Kidney glomerular epithelial cell (primary cell): ENCODE measurements around the gene RTN4RL1.

Experiments
- DNase-seq: peaks from one replicate; lab custom pipeline; 2025; lab: John Stamatoyannopoulos, UW

RTN4RL1 gene

GRCh38 chr17:1977583-1978395 lies 47.3 kb downstream of the RTN4RL1 start:
- no peak for DNase-seq

GRCh38 chr17:1976683-1977064 lies 48.5 kb downstream of the RTN4RL1 start:
- no peak for DNase-seq

DNA sequence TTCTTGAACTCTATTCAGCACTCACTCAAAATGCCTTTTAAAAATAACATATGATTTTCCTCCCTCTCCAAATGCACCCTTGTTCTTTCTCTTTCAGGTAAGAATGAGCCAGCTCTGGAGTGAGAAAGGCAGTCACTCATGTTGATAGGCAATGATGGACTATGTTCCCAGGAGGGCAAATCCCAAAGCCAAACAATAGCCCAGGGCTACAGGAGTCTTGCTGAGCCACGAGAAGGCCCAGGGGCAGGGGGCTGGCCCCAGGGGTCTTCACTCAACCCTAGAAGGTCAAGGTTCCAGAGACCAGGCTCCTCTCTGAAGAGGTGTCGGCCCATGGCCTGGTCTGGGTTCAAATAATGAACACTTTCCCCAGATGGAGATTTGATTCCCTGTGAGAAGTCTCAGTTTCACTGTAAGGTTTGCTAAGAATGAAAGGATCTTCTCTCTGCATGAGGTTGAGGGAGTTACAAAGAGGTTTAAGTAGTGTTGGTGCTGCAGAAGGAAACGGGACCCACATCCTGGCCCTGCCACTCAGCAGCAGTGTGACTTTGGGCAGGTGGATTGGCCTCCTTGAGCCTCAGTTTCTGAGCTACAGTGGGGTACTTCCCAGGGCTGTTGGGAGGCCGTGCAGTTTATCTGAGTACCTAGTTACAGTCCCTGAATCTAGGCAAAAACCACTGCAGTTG lies 49.0 kb downstream of the RTN4RL1 start:
- DNase-seq, result no peak

DNA sequence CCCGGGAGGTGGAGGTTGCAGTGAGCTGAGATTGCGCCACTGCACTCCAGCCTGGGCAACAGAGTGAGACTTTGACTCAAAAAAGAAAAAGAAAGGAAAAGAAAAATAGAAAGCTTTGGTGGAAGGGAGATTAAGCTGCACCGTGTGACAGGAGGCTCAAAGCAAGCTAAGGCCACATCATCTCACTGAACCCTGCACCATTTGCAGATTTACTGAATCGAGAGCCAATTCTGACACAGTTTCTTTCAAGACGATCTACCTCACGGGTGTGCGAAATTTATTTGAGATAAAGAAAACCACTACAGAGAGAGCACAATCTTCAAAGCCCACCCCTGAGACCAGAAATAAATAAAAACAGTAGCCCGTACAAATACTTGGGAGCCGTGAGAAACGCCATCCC lies 49.6 kb downstream of the RTN4RL1 start:
- DNase-seq, result no peak

DNA sequence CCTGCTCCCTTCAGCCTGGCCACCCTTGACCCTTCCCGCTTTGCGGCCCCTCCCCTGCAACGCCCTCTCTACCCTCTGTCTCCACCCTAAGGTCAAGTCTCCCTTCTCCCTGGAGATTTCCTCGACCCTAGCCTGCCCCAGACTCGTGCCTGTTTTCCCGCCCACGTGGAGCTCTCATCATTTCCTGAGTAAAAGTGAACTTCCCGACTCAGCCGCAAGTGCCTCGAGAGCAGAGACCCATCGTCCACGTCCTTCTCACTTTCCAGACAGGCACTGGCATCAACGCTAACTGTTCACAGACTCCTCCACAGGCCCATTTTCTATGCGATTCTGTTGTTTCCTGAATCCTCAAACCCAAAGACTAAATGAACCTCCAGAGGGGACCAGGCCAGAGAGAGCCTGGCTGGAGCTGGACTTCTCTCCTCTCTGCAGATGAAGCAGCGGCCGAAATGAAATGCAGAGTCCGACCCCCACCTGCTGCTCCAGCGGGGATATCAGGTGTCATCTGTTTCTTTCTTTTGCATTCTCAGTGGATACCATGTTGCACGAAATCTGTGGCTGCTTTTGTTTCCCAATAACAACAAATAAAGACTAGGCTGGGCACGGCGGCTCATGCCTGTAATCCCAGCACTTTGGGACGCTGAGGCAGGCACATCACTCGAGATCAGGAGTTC lies 52.5 kb downstream of the RTN4RL1 start:
- no peak for DNase-seq

- DNase-seq, result no peak
Observed at GRCh38 chr17:1970843-1971384, 54.2 kb downstream of the RTN4RL1 start.

GRCh38 chr17:1969712-1970111 lies 55.4 kb downstream of the RTN4RL1 start:
- DNase-seq, result no peak

DNA sequence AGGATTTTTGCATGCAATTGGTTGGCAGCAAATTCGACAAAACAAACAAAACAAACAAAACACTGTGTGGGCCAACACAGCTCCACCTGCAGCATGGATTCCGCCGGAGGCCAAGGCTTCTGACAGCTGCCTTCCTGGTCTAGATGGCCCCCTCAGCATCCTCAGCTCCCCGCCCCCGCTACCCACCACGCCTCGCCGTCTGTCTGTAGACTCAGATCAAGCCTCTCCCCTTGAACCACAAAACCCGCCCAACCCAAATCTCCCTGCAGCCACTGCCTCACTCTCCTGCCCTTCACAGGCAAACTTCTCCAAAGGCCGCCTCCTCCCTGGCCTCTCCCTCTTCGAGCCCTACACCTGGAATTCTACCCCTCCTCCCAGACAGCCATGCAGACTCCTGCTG lies 57.9 kb downstream of the RTN4RL1 start:
- DNase-seq, result no peak

GRCh38 chr17:1966274-1967086 lies 58.7 kb downstream of the RTN4RL1 start:
- DNase-seq, result no peak

DNA sequence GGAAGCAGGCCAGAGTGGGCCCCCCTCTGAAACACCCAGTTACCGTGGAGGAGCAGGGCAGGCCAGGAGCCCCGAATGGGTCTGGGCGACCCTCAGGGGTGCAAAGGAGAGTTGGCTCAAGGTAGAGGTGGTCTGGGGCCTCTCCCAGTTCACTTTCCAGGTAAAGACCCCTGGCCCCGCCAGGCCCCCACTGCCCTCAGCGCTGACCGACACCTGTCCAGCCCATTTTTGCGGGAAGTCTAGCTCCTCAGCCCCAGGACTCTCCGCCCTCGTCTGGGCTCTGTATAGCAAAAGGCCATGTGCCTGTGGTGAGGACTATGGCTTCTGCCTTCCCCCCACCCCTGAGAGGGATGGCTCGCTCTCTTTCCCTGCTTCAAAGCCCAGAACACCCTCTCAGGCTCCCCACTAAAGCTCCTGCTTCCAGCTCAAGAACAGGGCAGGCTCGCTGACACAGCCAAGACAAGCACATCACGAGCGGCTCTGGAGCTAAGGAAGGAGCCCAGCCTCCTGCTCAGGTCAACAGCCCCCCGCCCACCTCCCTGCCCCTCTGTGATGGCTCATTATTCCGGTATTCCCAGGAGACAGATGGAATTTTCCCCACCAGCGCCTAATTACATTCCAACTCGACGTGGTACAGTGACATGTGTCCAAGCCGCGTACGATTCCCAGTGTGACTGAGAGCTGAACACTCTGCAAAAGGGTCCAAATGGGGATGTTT lies 59.4 kb downstream of the RTN4RL1 start:
- DNase-seq, result no peak

DNA sequence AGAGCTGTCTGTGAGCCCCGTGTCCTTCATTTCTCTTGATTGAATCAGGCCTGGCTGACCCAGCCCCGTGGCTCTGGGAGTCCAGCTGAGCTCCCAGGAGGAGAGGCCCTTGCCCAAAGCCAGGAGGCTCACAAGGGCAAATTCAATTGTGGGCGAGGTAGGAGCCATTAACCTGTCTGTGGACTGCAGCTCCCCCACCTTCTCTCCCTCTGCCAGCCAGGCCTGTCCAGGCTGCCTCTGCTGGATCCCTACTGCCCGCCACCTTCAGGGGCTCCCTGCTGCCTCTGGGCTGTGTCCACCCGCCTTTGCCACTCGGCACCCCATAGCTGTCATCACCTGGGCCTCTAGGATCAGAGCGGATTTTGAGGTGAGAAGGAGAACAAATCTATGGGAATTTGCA lies 61.9 kb downstream of the RTN4RL1 start:
- DNase-seq, result no peak

DNA sequence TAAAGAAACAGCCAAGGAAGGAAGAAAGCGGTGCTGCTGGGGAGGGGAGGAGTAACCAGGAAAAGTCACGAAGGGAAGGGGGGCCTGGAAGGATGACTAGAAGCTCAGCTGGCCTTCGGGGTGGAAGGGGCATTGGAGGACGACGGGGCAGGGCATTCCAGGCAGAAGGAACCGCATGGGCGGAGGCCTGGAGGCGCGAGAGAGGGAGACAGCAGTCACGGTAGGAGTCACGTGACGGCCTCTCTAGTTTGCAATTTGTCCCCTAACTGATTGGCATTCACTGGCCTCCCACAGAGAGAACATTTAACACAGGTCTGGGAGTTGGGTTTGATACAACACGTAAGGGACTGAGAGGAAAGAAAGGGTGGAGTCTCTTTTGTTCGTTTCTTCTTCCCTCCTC lies 63.9 kb downstream of the RTN4RL1 start:
- no peak for DNase-seq

DNA sequence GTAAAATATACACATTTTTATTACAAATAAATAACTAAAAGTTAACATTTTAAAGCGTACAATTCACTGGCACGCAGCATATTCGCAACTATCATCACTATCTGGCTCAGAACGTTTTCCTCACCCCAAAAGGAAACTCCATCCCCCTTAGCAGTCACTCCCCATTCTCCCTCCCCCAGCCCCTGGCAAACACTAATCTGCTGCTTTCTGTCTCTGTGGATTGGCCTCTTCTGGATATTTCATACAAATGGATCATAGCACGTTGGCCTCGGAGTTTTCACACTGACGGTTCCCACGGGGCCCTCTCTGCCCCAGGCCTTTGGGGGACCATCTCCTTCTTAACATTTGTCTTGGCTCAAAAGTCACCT lies 64.6 kb downstream of the RTN4RL1 start:
- no peak for DNase-seq

DNA sequence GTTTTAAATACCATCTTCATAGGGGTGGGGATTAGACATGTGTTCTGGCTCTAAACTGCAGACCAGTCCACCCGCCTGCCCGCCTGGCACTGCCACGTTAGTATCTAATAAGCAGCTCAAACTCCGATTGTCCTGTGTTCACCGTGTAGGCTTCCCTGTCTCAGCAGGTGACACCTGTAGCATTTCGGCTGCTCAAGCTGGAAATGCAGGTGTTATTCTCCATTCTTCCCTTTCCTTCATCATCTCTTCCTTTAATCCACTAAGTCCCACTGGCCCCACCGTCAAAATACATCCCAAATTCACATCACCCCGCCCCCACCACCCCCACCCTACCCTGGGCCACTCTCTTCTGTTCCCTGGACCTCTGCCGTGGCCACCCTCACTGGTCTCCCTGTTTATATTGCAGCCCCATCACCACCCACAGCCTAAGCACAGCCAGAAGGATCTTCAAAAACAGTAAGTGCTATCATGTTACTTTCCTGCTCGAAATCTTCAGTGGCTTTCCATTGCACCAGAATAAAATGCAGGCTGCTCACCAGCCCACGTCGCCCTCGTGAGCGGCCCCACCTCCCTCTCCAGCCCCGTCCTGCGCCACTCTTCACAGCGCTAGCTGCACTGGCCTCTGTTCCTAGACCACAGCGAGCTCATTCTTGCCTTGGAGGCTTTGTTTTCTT lies 65.1 kb downstream of the RTN4RL1 start:
- DNase-seq, result no peak

DNA sequence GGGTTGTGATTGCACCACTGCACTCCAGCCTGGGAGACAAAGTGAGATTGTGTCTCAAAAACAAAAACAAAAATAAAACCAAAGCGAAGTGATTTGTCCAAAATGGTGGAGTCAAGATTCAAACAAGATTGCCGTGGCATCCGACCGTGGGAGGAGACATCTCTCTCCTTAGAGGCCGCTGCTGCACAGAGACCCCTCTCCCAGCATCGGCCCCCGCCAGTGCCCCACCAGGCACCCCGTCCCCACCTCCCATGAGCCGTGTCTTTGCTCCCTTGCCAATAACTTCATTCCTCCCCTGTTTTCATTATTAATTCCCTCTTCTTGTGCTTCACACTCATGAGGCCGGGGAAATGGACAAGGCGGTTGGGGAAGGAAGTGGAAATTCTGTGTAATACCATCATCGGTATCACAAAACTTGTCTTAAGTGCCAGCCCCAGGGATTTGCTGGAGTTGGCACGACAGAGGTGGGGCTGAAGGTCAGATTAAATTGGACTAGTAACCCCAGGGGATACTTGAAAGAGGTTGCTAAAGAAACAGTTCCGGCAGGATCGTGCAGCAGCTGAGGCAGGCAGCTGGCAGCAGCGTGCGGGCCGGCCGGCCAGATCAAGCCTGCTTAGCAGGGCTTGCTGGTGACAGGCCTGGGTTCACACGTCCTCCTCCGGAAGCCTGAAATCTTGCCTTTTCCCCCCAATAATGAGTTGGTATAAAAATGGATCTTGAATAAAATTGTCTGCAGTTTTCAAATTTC lies 66.8 kb downstream of the RTN4RL1 start:
- no peak for DNase-seq

DNA sequence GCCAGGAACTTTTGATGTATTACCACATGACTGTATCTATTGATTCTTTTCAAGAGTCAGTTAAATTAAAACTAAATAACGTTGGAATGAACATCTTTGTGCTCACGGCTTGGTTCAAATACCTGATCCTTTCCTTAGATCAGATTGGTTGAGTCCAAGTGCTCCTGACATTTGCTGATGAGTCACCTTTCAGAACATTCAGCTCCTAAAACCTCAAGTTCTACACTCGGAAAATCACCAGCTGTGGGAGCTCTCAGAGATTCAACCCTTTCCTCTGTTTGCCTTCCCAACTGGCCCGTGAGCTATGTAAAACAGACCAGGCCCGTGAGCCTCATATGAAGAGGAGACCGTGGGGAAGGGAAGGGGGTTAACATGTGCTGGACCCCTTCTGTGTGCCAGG lies 68.1 kb downstream of the RTN4RL1 start:
- DNase-seq, result no peak

GRCh38 chr17:1956134-1956533 lies 69.0 kb downstream of the RTN4RL1 start:
- no peak for DNase-seq

DNA sequence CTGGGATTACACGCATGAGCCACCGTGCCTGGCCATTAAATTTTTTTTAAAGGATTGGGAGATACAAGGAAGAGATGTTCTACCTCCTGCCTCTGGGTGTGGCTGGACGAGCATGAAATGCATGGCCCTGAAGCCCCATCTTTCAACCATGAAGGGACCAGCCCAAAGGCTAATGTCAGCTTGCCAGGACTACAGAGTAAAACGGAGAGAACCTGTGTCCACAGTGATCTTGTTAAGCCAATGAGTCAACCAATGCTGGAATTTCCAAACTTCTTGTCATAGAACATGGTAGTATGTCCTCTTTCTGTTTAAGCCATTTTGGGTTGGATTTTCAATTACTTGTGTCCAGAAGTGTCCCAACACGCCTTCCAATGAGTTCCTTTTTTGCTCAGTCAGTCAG lies 71.3 kb downstream of the RTN4RL1 start:
- DNase-seq, result no peak

GRCh38 chr17:1951920-1952319 lies 73.2 kb downstream of the RTN4RL1 start:
- DNase-seq, result no peak

- DNase-seq, result no peak
Observed at GRCh38 chr17:1949754-1950153, 75.4 kb downstream of the RTN4RL1 start.
